GM21529 (cell line): Measurements from ENCODE around the gene ERVH48-1.
"Not testable (repeated sequence)": the region's sequence is repeated elsewhere in the genome, so short reads cannot be mapped to it uniquely, and the experiment has no call there.

Source experiments
- ATAC-seq: cut with Tn5 transposase; IDR thresholded peaks from one replicate; pipeline ENCODE4 v1.9.1; 2021; ENCODE audit not compliant: unreplicated experiment

The ERVH48-1 gene

GRCh38 chr21:42908484-42908883, 16.9 kb downstream of the ERVH48-1 start:
- not testable (repeated sequence) for ATAC-seq

- no peak for ATAC-seq
Observed at GRCh38 chr21:42906233-42906632, 19.2 kb downstream of the ERVH48-1 start.

GRCh38 chr21:42905195-42905594, 20.2 kb downstream of the ERVH48-1 start:
- ATAC-seq, result no peak

- ATAC-seq, result no peak
Observed at GRCh38 chr21:42903817-42904216, 21.6 kb downstream of the ERVH48-1 start.

- ATAC-seq, result no peak
Observed at GRCh38 chr21:42900446-42900845, 25.0 kb downstream of the ERVH48-1 start.

GRCh38 chr21:42892931-42893755, 32.3 kb downstream of the ERVH48-1 start, which contains the start of gene NDUFV3:
NDUFV3 (plus strand) TSS chr21:42893309; CDS start chr21:42893334, 25 bp downstream.
- ATAC-seq, result peak; percentile 86

- no peak for ATAC-seq
Observed at GRCh38 chr21:42892582-42892930, 32.9 kb downstream of the ERVH48-1 start.

GRCh38 chr21:42887326-42887725, 38.1 kb downstream of the ERVH48-1 start:
- ATAC-seq, result no peak

- no peak for ATAC-seq
Observed at GRCh38 chr21:42883921-42884320, 41.5 kb downstream of the ERVH48-1 start.

- no peak for ATAC-seq
Observed at GRCh38 chr21:42880352-42880751, 45.1 kb downstream of the ERVH48-1 start.

GRCh38 chr21:42878993-42879787, 46.2 kb downstream of the ERVH48-1 start, which contains the start of gene WDR4:
WDR4 (minus strand) TSS chr21:42879539; CDS start chr21:42879495, 44 bp downstream.
- ATAC-seq, result peak; percentile 80

GRCh38 chr21:42878678-42878992, 46.8 kb downstream of the ERVH48-1 start:
- peak; percentile 24 for ATAC-seq

- ATAC-seq, result not testable (repeated sequence)
Observed at GRCh38 chr21:42875811-42876210, 49.6 kb downstream of the ERVH48-1 start.

- ATAC-seq, result no peak
Observed at GRCh38 chr21:42873096-42873495, 52.3 kb downstream of the ERVH48-1 start.

GRCh38 chr21:42868196-42868595, 57.2 kb downstream of the ERVH48-1 start:
- no peak for ATAC-seq
